Mesendoderm (in vitro differentiated cells): Measurements from ENCODE around the gene SAMD5.

Experiments
- DNase-seq: peaks from one replicate; pipeline ENCODE4 v3.0.0; 2013
- H2AK5ac ChIP-seq: 2 replicates; pipeline ENCODE4 v1.6.1; 2013; ENCODE audit warnings: low read length, inconsistent platforms
- H2BK120ac ChIP-seq: 2 replicates; pipeline ENCODE4 v1.6.1; 2013; ENCODE audit warnings: low read depth, mild to moderate bottlenecking, low read length, moderate library complexity, mixed read lengths
- H2BK15ac ChIP-seq: replicated peaks from 2 replicates; pipeline ENCODE4 v1.6.1; 2013; ENCODE audit warnings: low read depth, mild to moderate bottlenecking, moderate library complexity
- H2BK5ac ChIP-seq: 2 replicates; pipeline ENCODE4 v1.6.1; 2013; ENCODE audit warnings: low read length, inconsistent platforms
- H3K18ac ChIP-seq: 2 replicates; pipeline ENCODE4 v1.6.1; 2013; ENCODE audit warnings: mild to moderate bottlenecking, low read length, mixed read lengths
- H3K23ac ChIP-seq: one replicate; pipeline ENCODE4 v1.6.1; 2013; ENCODE audit warnings: low read length
- H3K27ac ChIP-seq: 2 replicates; pipeline ENCODE4 v1.5.1; 2013; ENCODE audit warnings: low read depth, mild to moderate bottlenecking, inconsistent platforms, low read length, moderate library complexity
- H3K27me3 ChIP-seq: 2 replicates; pipeline ENCODE4 v1.6.1; 2013; ENCODE audit warnings: low read length, control low read depth, mild to moderate bottlenecking, inconsistent platforms; ENCODE audit not compliant: insufficient read depth, poor library complexity
- H3K36me3 ChIP-seq: 2 replicates; pipeline ENCODE4 v1.6.1; 2013; ENCODE audit warnings: low read length, inconsistent platforms; ENCODE audit not compliant: control insufficient read depth, insufficient read depth
- H3K4ac ChIP-seq: one replicate; pipeline ENCODE4 v1.6.1; 2013; ENCODE audit warnings: low read depth, mild to moderate bottlenecking, low read length, moderate library complexity
- H3K4me1 ChIP-seq: 2 replicates; pipeline ENCODE4 v1.6.1; 2013; ENCODE audit warnings: low read depth, low read length, inconsistent platforms; ENCODE audit not compliant: control insufficient read depth
- H3K4me2 ChIP-seq: 2 replicates; pipeline ENCODE4 v1.6.1; 2013; ENCODE audit warnings: low read length
- H3K4me3 ChIP-seq: 2 replicates; pipeline ENCODE4 v1.5.1; 2013; ENCODE audit warnings: mild to moderate bottlenecking, low read length
- H3K56ac ChIP-seq: one replicate; pipeline ENCODE4 v1.6.1; 2013; ENCODE audit warnings: low read length
- H3K79me1 ChIP-seq: 2 replicates; pipeline ENCODE4 v1.6.1; 2013; ENCODE audit warnings: low read length, inconsistent platforms
- H3K79me2 ChIP-seq: 2 replicates; pipeline ENCODE4 v1.6.1; 2013; ENCODE audit warnings: mild to moderate bottlenecking, low read length; ENCODE audit not compliant: control insufficient read depth, insufficient read depth
- H3K9ac ChIP-seq: 2 replicates; pipeline ENCODE4 v1.6.1; 2013; ENCODE audit warnings: low read length, inconsistent platforms
- H4K5ac ChIP-seq: one replicate; pipeline ENCODE4 v1.6.1; 2013; ENCODE audit warnings: low read length
- H4K8ac ChIP-seq: one replicate; pipeline ENCODE4 v1.6.1; 2013; ENCODE audit warnings: low read depth, mild to moderate bottlenecking, control low read depth, low read length, moderate library complexity
- WGBS: extraction: QIAGEN DNeasy Blood & Tissue Kit; methylation state at CpG from one replicate; pipeline ENCODE4 v1.1.7; 2013; ENCODE audit warnings: low lambda C conversion rate, missing lambda C conversion rate; ENCODE audit not compliant: insufficient coverage; ENCODE audit errors: extremely low coverage; 5-methylcytosine and 5-hydroxymethylcytosine counted together

Gene SAMD5

DNA sequence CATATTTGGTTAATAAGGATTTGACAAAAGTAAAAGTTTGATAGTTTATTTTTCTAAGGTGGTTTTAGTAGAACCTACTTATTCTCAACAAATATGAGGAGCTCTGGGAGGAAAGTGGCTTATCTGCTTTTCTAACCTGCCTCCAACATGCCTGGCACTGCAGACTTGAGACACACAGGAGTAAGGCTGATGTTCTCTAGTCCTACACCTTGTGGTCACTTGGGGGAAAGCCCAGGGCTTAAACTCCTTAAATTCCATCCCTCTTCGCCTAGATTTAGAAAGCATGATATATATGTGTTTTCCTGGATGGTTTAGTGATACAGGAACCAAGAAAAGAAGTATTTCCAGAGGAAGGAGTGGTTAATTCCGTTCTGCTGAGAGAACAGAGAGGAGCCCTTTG, 39.9 kb upstream of the SAMD5 start:
- Histone ChIP-seq H3K9ac (no peak overlapping the region), H3K18ac (no peak overlapping the region), H3K4me1 (no peaks in the 10 kb centered on the region), H2BK120ac (no peak overlapping the region), H3K23ac (no peak overlapping the region), H3K79me1 (no peaks in the 10 kb centered on the region), H3K4ac (no peak overlapping the region), H3K27ac (no peak overlapping the region), H4K8ac (no peak overlapping the region), H3K36me3 (no peaks in the 10 kb centered on the region), H2BK5ac (no peak overlapping the region), H3K79me2 (no peaks in the 10 kb centered on the region), H3K4me3 (no peak overlapping the region), H2BK15ac (no peak overlapping the region), H3K4me2 (no peak overlapping the region), H3K27me3 (no peaks in the 10 kb centered on the region), H2AK5ac (no peak overlapping the region), H3K56ac (no peak overlapping the region), H4K5ac (no peak overlapping the region)
- no CpG with 5 or more reads among the region's 2 CpGs for WGBS
- peak; percentile 60 for DNase-seq

DNA sequence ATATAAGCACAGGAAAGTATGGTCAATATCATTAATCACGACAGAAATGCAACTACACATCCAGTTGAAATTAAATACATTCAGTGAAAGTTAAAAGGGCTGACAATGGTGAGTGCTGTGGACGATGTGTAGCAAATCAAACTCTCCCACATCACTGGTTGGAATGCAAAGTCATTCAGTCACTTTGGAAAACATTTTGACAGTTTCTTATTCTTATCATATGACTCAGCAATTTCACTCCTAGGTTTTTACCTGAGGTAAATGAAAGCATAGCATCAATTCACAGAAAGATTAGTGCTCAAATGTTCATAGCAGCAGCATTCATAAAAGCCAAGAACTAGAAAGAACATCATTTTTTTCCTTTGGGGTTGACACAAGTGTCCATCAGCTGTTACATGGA, 28.6 kb upstream of the SAMD5 start:
- DNase-seq = no peak
- no peaks in the 10 kb centered on the region for H3K36me3 ChIP-seq
- no peak overlapping the region for H4K5ac ChIP-seq
- no peak overlapping the region for H2AK5ac ChIP-seq
- H3K4me1 ChIP-seq = no peaks in the 10 kb centered on the region
- H4K8ac ChIP-seq = no peak overlapping the region
- H2BK5ac ChIP-seq = no peak overlapping the region
- H3K4ac ChIP-seq = no peak overlapping the region
- no peak overlapping the region for H3K56ac ChIP-seq
- WGBS = no CpG with 5 or more reads among the region's 2 CpGs
- H3K18ac ChIP-seq = no peak overlapping the region
- H2BK15ac ChIP-seq = no peak overlapping the region
- no peak overlapping the region for H3K27ac ChIP-seq
- H3K9ac ChIP-seq = no peak overlapping the region
- no peaks in the 10 kb centered on the region for H3K27me3 ChIP-seq
- H3K79me2 ChIP-seq = no peaks in the 10 kb centered on the region
- H3K23ac ChIP-seq = no peak overlapping the region
- H3K79me1 ChIP-seq = no peaks in the 10 kb centered on the region
- H2BK120ac ChIP-seq = no peak overlapping the region
- H3K4me3 ChIP-seq = no peak overlapping the region
- H3K4me2 ChIP-seq = no peak overlapping the region

DNA sequence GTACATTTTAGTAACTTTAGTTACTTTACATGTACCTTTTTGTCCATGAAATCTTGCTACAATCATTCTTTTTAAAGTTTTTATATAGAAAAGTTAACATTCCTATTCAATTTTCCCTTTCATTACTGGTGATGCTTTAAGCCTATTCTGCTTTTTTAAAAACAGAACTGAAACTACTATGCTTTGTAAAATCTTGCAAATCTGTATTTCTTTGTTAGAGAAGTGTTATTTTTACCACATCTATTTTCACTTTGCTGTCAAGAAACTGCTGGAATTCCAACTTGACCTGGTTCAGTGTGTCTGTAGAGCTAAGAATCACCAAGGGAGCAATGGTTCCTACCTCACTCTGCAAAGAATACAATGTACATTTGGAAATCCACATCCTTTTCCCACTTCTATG, 21.8 kb upstream of the SAMD5 start:
- H4K8ac ChIP-seq = no peak overlapping the region
- no peak overlapping the region for H2BK5ac ChIP-seq
- H3K4me3 ChIP-seq = no peak overlapping the region
- no peak overlapping the region for H3K18ac ChIP-seq
- no peak overlapping the region for H3K4ac ChIP-seq
- H2BK15ac ChIP-seq = no peak overlapping the region
- no peak for DNase-seq
- no peaks in the 10 kb centered on the region for H3K79me2 ChIP-seq
- H3K36me3 ChIP-seq = no peaks in the 10 kb centered on the region
- no peaks in the 10 kb centered on the region for H3K27me3 ChIP-seq
- no peak overlapping the region for H2BK120ac ChIP-seq
- no peak overlapping the region for H3K4me2 ChIP-seq
- H3K23ac ChIP-seq = no peak overlapping the region
- no peak overlapping the region for H2AK5ac ChIP-seq
- no peaks in the 10 kb centered on the region for H3K4me1 ChIP-seq
- no peak overlapping the region for H3K56ac ChIP-seq
- H3K27ac ChIP-seq = no peak overlapping the region
- H3K9ac ChIP-seq = no peak overlapping the region
- H3K79me1 ChIP-seq = no peaks in the 10 kb centered on the region
- no peak overlapping the region for H4K5ac ChIP-seq

DNA sequence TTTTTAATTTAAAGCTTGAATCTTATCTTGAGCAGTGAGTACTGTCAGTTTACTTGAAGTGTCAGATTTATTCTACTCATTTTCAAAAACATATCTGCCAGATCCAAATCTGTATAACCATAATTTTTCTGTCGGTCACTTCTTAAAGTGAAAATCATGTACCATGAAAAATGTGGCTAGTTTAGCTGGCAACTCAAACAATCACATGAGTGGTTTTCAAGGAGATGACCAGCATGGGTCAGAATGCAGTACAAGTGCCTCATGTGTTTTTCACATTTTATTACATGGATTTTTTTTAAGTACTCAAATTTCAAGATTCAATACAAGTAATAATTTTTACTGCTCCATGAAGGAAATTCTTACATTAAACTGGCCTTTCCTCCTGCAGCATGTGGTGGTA, 11.0 kb upstream of the SAMD5 start:
- H2BK5ac ChIP-seq = no peak overlapping the region

DNA sequence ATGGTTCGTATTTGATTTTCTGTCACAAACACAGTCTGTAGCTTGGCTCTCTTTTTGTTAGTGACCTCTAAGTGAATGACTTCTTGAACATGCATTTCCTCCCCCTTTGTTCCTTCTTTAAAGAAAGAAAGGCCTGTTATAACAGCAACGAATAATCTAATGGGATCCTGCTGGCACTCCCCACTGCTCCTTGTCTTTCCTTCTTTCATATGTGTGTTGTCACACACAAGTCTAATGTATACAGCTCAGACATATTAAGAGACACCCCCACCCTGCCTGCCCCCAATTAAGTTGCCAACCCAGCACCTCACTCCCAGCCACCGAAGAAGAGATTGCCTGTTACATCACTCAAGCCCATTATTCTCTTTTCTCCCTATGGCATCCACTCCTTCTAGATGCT, 4.9 kb upstream of the SAMD5 start:
- no peak overlapping the region for H3K23ac ChIP-seq
- peaks cover 3% of the 10 kb centered on the region for H3K4me1 ChIP-seq
- no CpG with 5 or more reads among the region's 3 CpGs for WGBS
- no peak overlapping the region for H4K8ac ChIP-seq
- H3K36me3 ChIP-seq = no peaks in the 10 kb centered on the region
- no peak overlapping the region for H3K18ac ChIP-seq
- no peak overlapping the region for H3K9ac ChIP-seq
- no peak overlapping the region for H3K27ac ChIP-seq
- no peak overlapping the region for H3K4me3 ChIP-seq
- no peak for DNase-seq
- H2AK5ac ChIP-seq = no peak overlapping the region
- H3K79me2 ChIP-seq = no peaks in the 10 kb centered on the region
- no peak overlapping the region for H3K4ac ChIP-seq
- H3K56ac ChIP-seq = no peak overlapping the region
- no peak overlapping the region for H4K5ac ChIP-seq
- no peak overlapping the region for H2BK5ac ChIP-seq
- H3K4me2 ChIP-seq = no peak overlapping the region
- no peak overlapping the region for H2BK15ac ChIP-seq
- H2BK120ac ChIP-seq = no peak overlapping the region
- no peaks in the 10 kb centered on the region for H3K79me1 ChIP-seq
- H3K27me3 ChIP-seq = peaks cover 17% of the 10 kb centered on the region

More for the DNA sequence above, 11.0 kb upstream of the SAMD5 start:
- Histone ChIP-seq H3K4me2 (no peak overlapping the region), H2BK120ac (no peak overlapping the region), H4K8ac (no peak overlapping the region), H3K27me3 (peaks cover 3% of the 10 kb centered on the region), H3K23ac (no peak overlapping the region), H3K56ac (no peak overlapping the region), H3K36me3 (no peaks in the 10 kb centered on the region), H3K79me2 (no peaks in the 10 kb centered on the region), H2AK5ac (no peak overlapping the region), H3K4me3 (no peak overlapping the region), H3K79me1 (no peaks in the 10 kb centered on the region), H4K5ac (no peak overlapping the region), H3K9ac (no peak overlapping the region), H3K4me1 (no peaks in the 10 kb centered on the region), H3K18ac (no peak overlapping the region), H3K27ac (no peak overlapping the region), H3K4ac (no peak overlapping the region), H2BK15ac (no peak overlapping the region)
- no peak for DNase-seq
- no CpG with 5 or more reads among the region's 1 CpG for WGBS

DNA sequence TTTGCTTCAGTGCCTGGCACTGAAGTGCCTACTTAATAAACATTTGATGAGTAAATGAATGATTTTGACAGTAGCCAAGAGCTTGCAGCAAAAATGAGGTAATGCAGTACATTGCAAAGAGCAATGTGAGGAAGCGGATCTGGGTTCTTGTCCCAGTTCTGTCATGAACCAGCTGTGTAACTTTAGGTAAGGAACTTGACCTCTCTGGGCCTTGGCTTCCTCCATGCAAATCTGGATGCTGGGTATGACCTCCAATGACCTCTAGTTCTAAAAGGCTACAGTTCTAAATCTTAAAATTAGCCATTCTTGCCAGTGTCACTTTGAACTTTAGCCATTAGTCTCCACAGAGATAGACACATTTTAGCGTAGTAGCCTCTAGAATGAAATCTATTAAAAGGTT, 3.6 kb upstream of the SAMD5 start:
- H2BK15ac ChIP-seq = no peak overlapping the region
- peaks cover 25% of the 10 kb centered on the region for H3K27me3 ChIP-seq
- H2BK5ac ChIP-seq = no peak overlapping the region
- no peak overlapping the region for H3K4me2 ChIP-seq
- H3K9ac ChIP-seq = no peak overlapping the region
- H3K23ac ChIP-seq = no peak overlapping the region
- H4K8ac ChIP-seq = no peak overlapping the region
- no peak overlapping the region for H3K18ac ChIP-seq
- no peak for DNase-seq
- no peak overlapping the region for H2AK5ac ChIP-seq
- WGBS = no CpG with 5 or more reads among the region's 2 CpGs
- no peak overlapping the region for H3K4ac ChIP-seq
- no peaks in the 10 kb centered on the region for H3K36me3 ChIP-seq
- H3K56ac ChIP-seq = no peak overlapping the region
- no peak overlapping the region for H3K27ac ChIP-seq
- H3K4me1 ChIP-seq = peaks cover 3% of the 10 kb centered on the region
- no peaks in the 10 kb centered on the region for H3K79me1 ChIP-seq
- no peak overlapping the region for H4K5ac ChIP-seq
- H2BK120ac ChIP-seq = no peak overlapping the region
- no peaks in the 10 kb centered on the region for H3K79me2 ChIP-seq
- no peak overlapping the region for H3K4me3 ChIP-seq
